Hepatocyte (in vitro differentiated cells): Measurements from ENCODE around the gene LFNG. TPM values are rescaled to one million over a fixed set of nuclear protein-coding genes. Genes with fewer than 3 reads are reported as not detected.
A peak's percentile ranks its signal among the peaks of the same experiment; 100 is the strongest.

ENCODE experiments used
- DNase-seq: peaks from one replicate; pipeline ENCODE4 v3.0.0-alpha.2; 2016; ENCODE audit warnings: low spot score
- H2AFZ ChIP-seq: fragments of 200-600 bp; sonication (generic); 2 replicates; pipeline ENCODE4 v1.6.0; 2016; ENCODE audit warnings: antibody characterized with exemption, mild to moderate bottlenecking
- H3K27ac ChIP-seq: fragments of 200-600 bp; sonication (generic); 2 replicates; pipeline ENCODE4 v1.5.1; 2016; ENCODE audit warnings: mild to moderate bottlenecking
- H3K27me3 ChIP-seq: fragments of 200-600 bp; sonication (generic); 2 replicates; pipeline ENCODE4 v1.6.1; 2016
- H3K36me3 ChIP-seq: fragments of 200-600 bp; sonication (generic); replicated peaks from 2 replicates; pipeline ENCODE4 v1.5.1; 2016; ENCODE audit warnings: low read depth; ENCODE audit not compliant: insufficient read depth
- H3K4me1 ChIP-seq: fragments of 200-600 bp; sonication (generic); 2 replicates; pipeline ENCODE4 v1.5.1; 2016; ENCODE audit warnings: mild to moderate bottlenecking, moderate library complexity; ENCODE audit not compliant: insufficient read depth
- H3K4me2 ChIP-seq: fragments of 200-600 bp; sonication (generic); 2 replicates; pipeline ENCODE4 v1.6.0; 2016
- H3K4me3 ChIP-seq: fragments of 200-600 bp; sonication (generic); 2 replicates; pipeline ENCODE4 v1.5.1; 2016; ENCODE audit warnings: mild to moderate bottlenecking
- H3K79me2 ChIP-seq: fragments of 200-600 bp; sonication (generic); 2 replicates; pipeline ENCODE4 v1.6.0; 2017; ENCODE audit warnings: mild to moderate bottlenecking
- H3K9me2 ChIP-seq: fragments of 200-600 bp; sonication (generic); replicated peaks from 2 replicates; pipeline ENCODE4 v1.6.0; 2017; ENCODE audit warnings: mild to moderate bottlenecking; ENCODE audit not compliant: insufficient read depth
- H3K9me3 ChIP-seq: fragments of 200-600 bp; sonication (generic); 2 replicates; pipeline ENCODE4 v1.5.1; 2016; ENCODE audit warnings: low read depth, mild to moderate bottlenecking
- H4K20me1 ChIP-seq: fragments of 200-600 bp; sonication (generic); 2 replicates; pipeline ENCODE4 v1.6.0; 2016; ENCODE audit warnings: mild to moderate bottlenecking; ENCODE audit not compliant: insufficient read depth, poor library complexity, severe bottlenecking
- EZH2 ChIP-seq: fragments of 200-600 bp; sonication (generic); IDR thresholded peaks from 2 replicates; pipeline ENCODE4 v1.6.1; 2016; ENCODE audit warnings: antibody characterized with exemption, mild to moderate bottlenecking, borderline replicate concordance
- EZH2phosphoT487 ChIP-seq: fragments of 200-600 bp; sonication (generic); IDR thresholded peaks from one replicate; pipeline ENCODE4 v1.6.1; 2018; ENCODE audit warnings: antibody characterized with exemption, mild to moderate bottlenecking, low read depth, moderate library complexity; ENCODE audit not compliant: unreplicated experiment, severe bottlenecking
- WGBS: methylation state at CpG from one replicate; pipeline ENCODE4 v1.1.6; 2016; ENCODE audit warnings: low lambda C conversion rate; ENCODE audit errors: missing lambda C conversion rate; 5-methylcytosine and 5-hydroxymethylcytosine counted together
- polyA plus RNA-seq: library from polyadenylated mRNA; unstranded; fragments of >200 nt; fragmentation: Nextera tagmentation; extraction: Ambion mirVana; gene quantifications from 2 replicates; pipeline ENCODE4 v1.2.1, GENCODE V29; 2016
- total RNA-seq: library from RNA; depleted of rRNA; stranded (reverse); fragments of >200 nt; gene quantifications from 2 replicates; pipeline ENCODE4 v1.2.3, GENCODE V29; 2014
- TF ChIP-seq, protein P1 (sequence below): fragments of 200-600 bp; sonication (generic); IDR thresholded peaks from 2 replicates; pipeline ENCODE4 v1.5.1; 2016; ENCODE audit warnings: antibody characterized with exemption, mild to moderate bottlenecking; ENCODE audit not compliant: poor library complexity

The LFNG gene
- total and polyA plus RNA-seq, 2 experiments from 2014 or later = 1.2 to 4.5 TPM

DNA sequence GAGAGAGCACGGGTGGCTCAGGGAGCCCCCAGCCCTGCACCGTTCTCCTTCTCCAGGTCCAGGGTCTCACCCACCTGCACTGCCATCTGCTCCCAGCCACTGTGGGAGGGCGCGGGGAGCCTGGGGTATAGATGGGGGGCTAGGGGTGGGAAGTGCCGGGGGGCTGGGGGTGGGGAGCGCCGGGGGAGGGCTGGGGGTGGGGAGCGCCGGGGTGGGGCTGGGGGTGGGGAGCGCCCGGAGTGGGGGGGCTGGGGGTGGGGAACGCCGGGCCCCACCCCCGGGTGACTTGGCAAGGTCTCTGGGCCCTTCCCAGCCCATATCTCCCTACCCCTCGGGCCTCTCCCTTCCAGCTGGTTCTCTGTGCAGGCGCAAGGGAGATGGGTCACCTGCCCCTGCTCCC is 43.3 kb upstream of the LFNG start, which contains the start of gene GRIFIN:
GRIFIN (minus strand) TSS at position 101 of the 400 bp plus-strand sequence; CDS start at position 86, 15 bp downstream.
- Histone ChIP-seq H3K27me3 (no peaks in the 10 kb centered on the region), H3K9me3 (no peaks in the 10 kb centered on the region), H2AFZ (no peak within 1 kb of the TSS), H3K79me2 (no peaks in the 10 kb centered on the region), H3K4me2 (no peak within 1 kb of the TSS), H3K4me1 (no peaks in the 10 kb centered on the region), H3K9me2 (no peaks in the 10 kb centered on the region), H3K4me3 (no peak within 1 kb of the TSS), H3K27ac (no peak within 1 kb of the TSS), H4K20me1 (no peaks in the 10 kb centered on the region), H3K36me3 (no peaks in the 10 kb centered on the region)
- WGBS = 93% methylated on average over 6 of the region's 16 CpGs
- TF ChIP-seq, protein P1, sequence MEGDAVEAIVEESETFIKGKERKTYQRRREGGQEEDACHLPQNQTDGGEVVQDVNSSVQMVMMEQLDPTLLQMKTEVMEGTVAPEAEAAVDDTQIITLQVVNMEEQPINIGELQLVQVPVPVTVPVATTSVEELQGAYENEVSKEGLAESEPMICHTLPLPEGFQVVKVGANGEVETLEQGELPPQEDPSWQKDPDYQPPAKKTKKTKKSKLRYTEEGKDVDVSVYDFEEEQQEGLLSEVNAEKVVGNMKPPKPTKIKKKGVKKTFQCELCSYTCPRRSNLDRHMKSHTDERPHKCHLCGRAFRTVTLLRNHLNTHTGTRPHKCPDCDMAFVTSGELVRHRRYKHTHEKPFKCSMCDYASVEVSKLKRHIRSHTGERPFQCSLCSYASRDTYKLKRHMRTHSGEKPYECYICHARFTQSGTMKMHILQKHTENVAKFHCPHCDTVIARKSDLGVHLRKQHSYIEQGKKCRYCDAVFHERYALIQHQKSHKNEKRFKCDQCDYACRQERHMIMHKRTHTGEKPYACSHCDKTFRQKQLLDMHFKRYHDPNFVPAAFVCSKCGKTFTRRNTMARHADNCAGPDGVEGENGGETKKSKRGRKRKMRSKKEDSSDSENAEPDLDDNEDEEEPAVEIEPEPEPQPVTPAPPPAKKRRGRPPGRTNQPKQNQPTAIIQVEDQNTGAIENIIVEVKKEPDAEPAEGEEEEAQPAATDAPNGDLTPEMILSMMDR = no peak
- TF ChIP-seq EZH2phosphoT487 (no peak), EZH2 (no peak)
- no peak for DNase-seq

DNA sequence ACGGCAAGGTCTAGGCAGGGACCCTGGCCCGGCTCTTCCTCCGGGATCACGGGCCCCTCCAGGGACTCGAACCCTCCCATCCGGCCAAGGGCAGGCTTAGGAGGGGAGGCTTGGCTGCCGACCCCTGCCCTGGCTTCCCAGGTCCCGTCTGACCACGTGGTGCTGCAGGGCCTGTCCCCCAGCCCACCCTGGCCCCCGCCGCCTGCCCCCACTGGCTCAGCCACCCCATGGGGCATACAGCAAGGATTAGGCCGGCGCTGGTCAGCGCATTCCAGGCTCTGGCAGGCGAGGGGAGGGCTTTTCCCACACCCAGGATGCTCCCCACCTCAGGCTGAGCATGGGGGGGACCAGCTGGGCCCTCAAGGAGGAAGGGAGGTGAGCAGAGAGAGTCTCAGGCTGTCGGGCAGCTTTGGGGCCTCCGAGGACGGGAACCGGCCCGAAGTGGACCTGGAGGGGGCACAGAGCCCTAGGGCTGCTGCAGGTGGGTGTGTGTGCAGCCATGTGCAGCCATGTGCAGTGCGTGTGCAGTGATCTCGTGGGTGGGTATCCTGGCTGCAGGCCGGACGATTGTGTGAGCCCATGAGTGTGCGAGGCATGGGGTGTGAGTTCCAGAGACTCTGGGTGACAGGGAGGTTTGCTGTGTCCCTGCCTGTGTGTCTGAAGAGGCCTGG is 42.7 kb upstream of the LFNG start:
- no peak for DNase-seq
- Histone ChIP-seq H3K79me2 (no peaks in the 10 kb centered on the region), H3K4me2 (no peak overlapping the region), H4K20me1 (no peaks in the 10 kb centered on the region), H3K9me2 (no peaks in the 10 kb centered on the region), H3K27me3 (no peaks in the 10 kb centered on the region), H3K9me3 (no peaks in the 10 kb centered on the region), H3K4me3 (no peak overlapping the region), H3K4me1 (no peaks in the 10 kb centered on the region), H2AFZ (no peak overlapping the region), H3K27ac (no peak overlapping the region), H3K36me3 (no peaks in the 10 kb centered on the region)
- TF ChIP-seq EZH2 = no peak
- TF ChIP-seq, protein P1 = no peak
- no peak for TF ChIP-seq EZH2phosphoT487
- 91% methylated on average over 18 of the region's 25 CpGs for WGBS

DNA sequence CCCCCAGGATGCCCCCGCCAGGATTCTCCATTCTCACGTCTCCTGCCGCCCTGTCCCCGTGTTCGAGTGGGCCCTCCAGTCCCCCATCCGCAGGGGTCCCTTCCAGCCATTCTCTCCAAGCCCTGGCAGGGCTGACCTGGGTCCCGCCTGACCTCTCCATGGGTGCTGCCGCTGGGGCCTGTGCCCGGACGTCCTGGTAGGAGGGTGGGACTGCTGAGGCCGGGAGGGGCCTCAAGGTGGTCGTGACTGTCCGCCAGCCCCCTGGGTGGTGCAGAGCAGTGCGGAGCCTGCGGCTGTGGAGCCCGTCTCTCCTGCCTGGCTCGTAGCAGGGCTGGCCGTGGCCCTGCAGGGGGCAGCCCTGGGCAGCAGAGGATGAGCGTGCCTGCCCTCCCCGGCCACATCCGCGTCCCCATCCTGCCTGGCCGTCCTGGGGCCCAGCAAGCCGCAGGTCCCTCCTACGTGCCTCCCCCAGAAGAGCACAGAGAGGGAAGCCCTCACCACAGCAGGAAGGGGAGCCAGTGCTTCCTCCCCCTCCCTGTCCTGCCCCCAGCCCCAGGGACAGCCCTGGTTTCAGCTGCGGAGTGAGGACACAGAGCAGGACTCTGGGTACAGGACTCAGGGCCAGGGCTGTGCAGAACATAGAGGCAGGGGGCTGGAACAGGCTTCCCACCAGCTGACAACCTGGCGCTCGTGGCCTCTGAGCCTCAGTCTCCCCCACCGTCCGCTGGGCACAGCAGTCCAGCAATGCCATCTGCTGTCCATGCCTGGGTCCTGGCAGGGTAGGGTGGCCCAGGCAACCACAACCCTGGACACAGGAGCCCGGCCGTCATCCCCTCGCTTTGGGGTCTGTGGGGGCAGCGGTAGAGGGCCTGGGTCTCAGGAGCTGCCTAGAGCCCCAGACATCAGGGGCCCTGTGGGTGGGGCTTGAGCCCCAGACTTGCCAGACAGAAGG is 41.9 kb upstream of the LFNG start:
- H2AFZ ChIP-seq = no peak overlapping the region
- no peak overlapping the region for H3K4me3 ChIP-seq
- WGBS = 63% methylated on average over 23 of the region's 34 CpGs
- H3K9me2 ChIP-seq = no peaks in the 10 kb centered on the region
- H3K27ac ChIP-seq = no peak overlapping the region
- H3K4me2 ChIP-seq = no peak overlapping the region
- DNase-seq = peak; percentile 76
- TF ChIP-seq, protein P1 = peak; percentile 70
- no peak for TF ChIP-seq EZH2
- no peaks in the 10 kb centered on the region for H3K4me1 ChIP-seq
- no peaks in the 10 kb centered on the region for H4K20me1 ChIP-seq
- no peaks in the 10 kb centered on the region for H3K9me3 ChIP-seq
- H3K36me3 ChIP-seq = no peaks in the 10 kb centered on the region
- H3K79me2 ChIP-seq = no peaks in the 10 kb centered on the region
- H3K27me3 ChIP-seq = no peaks in the 10 kb centered on the region
